SU-DHL-6 (cell line): ENCODE results near the gene TTBK1.

Experiments
- EZH2phosphoT487 ChIP-seq: fragments of 200-600 bp; sonication (generic), shearing (Covaris generic); conservative IDR thresholded peaks from 2 replicates; pipeline ENCODE4 v1.6.1; 2018; ENCODE audit warnings: mild to moderate bottlenecking, antibody characterized with exemption, low read length, moderate library complexity, mixed read lengths
- TF ChIP-seq, protein P1 (sequence below): fragments of 200-600 bp; sonication (generic); IDR thresholded peaks from one replicate; pipeline ENCODE4 v1.5.1; 2017; ENCODE audit warnings: antibody characterized with exemption, mild to moderate bottlenecking, low read length, moderate library complexity; ENCODE audit not compliant: insufficient read depth, poor library complexity, severe bottlenecking

DNA sequence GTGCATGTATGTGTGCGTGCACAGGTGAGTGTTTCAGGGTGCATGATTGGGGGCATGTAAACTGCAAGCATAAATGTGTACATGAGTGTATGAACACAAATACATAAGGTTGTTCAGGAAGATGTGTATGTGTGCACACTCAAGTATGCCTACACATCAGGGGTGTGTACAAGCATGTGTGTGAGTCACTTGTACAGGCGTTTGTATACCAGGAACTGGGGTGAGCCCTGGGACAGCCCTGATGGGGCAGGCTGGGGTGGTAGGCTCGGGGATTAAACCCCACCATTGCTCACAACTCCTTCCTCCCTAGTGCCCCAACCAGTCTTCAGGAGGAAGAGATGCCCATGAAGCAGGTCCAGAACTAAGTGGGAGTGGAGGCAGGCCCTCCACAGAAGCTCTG is 61.1 kb downstream of the TTBK1 start:
- TF ChIP-seq, protein P1, sequence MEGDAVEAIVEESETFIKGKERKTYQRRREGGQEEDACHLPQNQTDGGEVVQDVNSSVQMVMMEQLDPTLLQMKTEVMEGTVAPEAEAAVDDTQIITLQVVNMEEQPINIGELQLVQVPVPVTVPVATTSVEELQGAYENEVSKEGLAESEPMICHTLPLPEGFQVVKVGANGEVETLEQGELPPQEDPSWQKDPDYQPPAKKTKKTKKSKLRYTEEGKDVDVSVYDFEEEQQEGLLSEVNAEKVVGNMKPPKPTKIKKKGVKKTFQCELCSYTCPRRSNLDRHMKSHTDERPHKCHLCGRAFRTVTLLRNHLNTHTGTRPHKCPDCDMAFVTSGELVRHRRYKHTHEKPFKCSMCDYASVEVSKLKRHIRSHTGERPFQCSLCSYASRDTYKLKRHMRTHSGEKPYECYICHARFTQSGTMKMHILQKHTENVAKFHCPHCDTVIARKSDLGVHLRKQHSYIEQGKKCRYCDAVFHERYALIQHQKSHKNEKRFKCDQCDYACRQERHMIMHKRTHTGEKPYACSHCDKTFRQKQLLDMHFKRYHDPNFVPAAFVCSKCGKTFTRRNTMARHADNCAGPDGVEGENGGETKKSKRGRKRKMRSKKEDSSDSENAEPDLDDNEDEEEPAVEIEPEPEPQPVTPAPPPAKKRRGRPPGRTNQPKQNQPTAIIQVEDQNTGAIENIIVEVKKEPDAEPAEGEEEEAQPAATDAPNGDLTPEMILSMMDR: no peak
- no peak for TF ChIP-seq EZH2phosphoT487
